A673 (cell line): ENCODE measurements around the gene DPP10. TPM values are rescaled to one million over a fixed set of nuclear protein-coding genes. Genes with fewer than 3 reads are reported as not detected.
"Not testable (repeated sequence)": the region's sequence is repeated elsewhere in the genome, so short reads cannot be mapped to it uniquely, and the experiment has no call there.

ENCODE experiments used
- BruUV-seq: library from RNA; stranded (reverse); fragments of 400-500 nt; replicated peaks from 2 replicates; lab custom pipeline; 2021; lab: Mats Ljungman, UMichigan
- CTCF ChIA-PET: fragments of 300-600 bp; sonication (Branson Sonifier 250); formaldehyde crosslinking; loops from one replicate; lab custom pipeline; 2022; ENCODE audit warnings: antibody characterized with exemption; lab: Charles Lee
- POLR2A ChIA-PET: fragments of 300-600 bp; sonication (Branson Sonifier 250); formaldehyde crosslinking; loops from one replicate; lab custom pipeline; 2022; ENCODE audit warnings: antibody characterized with exemption; ENCODE audit not compliant: low non-redundant PET; lab: Charles Lee
- DNase-seq: peaks from one replicate; pipeline ENCODE4 v3.0.0-alpha.2; 2015; ENCODE audit warnings: low spot score
- H3K27ac ChIP-seq: fragments of 200-600 bp; sonication (generic); 2 replicates; pipeline ENCODE4 v1.5.1; 2016; ENCODE audit warnings: mixed run types, low read depth, mild to moderate bottlenecking, mixed read lengths, antibody characterized with exemption, low read length; ENCODE audit not compliant: poor library complexity, severe bottlenecking
- H3K27me3 ChIP-seq: fragments of 200-600 bp; sonication (generic); replicated peaks from 2 replicates; pipeline ENCODE4 v1.6.1; 2017; ENCODE audit warnings: mixed run types, low read depth, mild to moderate bottlenecking, mixed read lengths, antibody characterized with exemption, low read length; ENCODE audit not compliant: insufficient read depth, poor library complexity
- H3K36me3 ChIP-seq: fragments of 200-600 bp; sonication (generic); 2 replicates; pipeline ENCODE4 v1.6.1; 2016; ENCODE audit warnings: mixed run types, mild to moderate bottlenecking, mixed read lengths, antibody characterized with exemption, low read length; ENCODE audit not compliant: insufficient read depth, poor library complexity, severe bottlenecking
- H3K4me1 ChIP-seq: fragments of 200-600 bp; sonication (generic); 2 replicates; pipeline ENCODE4 v1.6.1; 2017; ENCODE audit warnings: mixed run types, mild to moderate bottlenecking, mixed read lengths, antibody characterized with exemption, low read length; ENCODE audit not compliant: insufficient read depth, poor library complexity, severe bottlenecking
- H3K4me3 ChIP-seq: fragments of 200-600 bp; sonication (generic); 2 replicates; pipeline ENCODE4 v1.5.1; 2016; ENCODE audit warnings: low read depth, mixed run types, mild to moderate bottlenecking, mixed read lengths, low read length; ENCODE audit not compliant: poor library complexity, severe bottlenecking
- H3K9me3 ChIP-seq: fragments of 200-600 bp; sonication (generic); 2 replicates; pipeline ENCODE4 v1.6.1; 2016; ENCODE audit warnings: mixed run types, low read depth, mild to moderate bottlenecking, mixed read lengths, antibody characterized with exemption, low read length; ENCODE audit not compliant: poor library complexity, severe bottlenecking
- EZH2 ChIP-seq: fragments of 200-600 bp; sonication (generic); IDR thresholded peaks from 2 replicates; pipeline ENCODE4 v1.6.1; 2017; ENCODE audit warnings: borderline replicate concordance, low read depth, mild to moderate bottlenecking, mixed read lengths, antibody characterized with exemption, low read length; ENCODE audit not compliant: poor library complexity, severe bottlenecking
- intact Hi-C: fragments of 100-400 bp; cut with micrococcal nuclease; formaldehyde crosslinking; loops from one replicate; pipeline ENCODE4 v1.10.0; 2022; ENCODE audit not compliant: unreplicated experiment
- total RNA-seq: library from RNA; stranded (reverse); gene quantifications from 2 replicates; pipeline ENCODE4 v1.2.3, GENCODE V29; 2021
- TF ChIP-seq, protein P1 (sequence below): fragments of 300-800, 200-600 bp; sonication (generic); conservative IDR thresholded peaks from 2 replicates; pipeline ENCODE4 v1.5.1; 2017; ENCODE audit warnings: low read depth, mild to moderate bottlenecking, antibody characterized with exemption, low read length, moderate library complexity, mixed read lengths

Gene DPP10
- total RNA-seq, 1 experiment from 2014 or later, result not detected

DNA sequence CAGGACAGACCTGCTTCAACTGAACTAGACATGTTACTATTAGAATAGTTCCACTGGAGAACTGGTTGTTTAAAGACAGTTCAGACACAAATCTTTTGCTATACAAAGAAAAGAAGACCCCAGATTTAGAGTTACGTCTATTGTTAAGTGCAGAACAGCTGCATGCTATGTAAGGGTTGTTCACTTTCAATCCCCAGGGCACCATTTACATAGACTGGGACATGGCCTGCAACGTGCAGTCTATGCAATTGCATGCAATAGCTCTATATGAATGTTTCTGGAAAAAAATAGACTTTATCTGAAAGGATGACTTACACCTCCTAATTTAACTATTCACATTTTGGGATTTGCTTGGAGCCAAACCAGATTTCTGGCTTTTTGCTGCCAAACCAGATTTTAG lies 36.1 kb upstream of the DPP10 start:
- BruUV-seq, result no TSS peak

DNA sequence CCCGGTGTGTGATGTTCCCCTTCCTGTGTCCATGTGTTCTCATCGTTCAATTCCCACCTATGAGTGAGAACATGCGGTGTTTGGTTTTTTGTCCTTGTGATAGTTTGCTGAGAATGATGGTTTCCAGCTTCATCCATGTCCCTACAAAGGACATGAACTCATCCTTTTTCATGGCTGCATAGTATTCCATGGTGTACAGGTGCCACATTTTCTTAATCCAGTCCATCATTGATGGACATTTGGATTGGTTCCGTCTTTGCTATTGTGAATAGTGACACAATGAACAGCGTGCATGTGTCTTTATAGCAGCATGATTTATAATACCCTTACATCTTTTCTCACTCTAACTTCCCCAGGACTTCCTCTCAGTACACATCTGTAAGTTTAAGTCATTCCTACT lies 35.1 kb upstream of the DPP10 start:
- H3K9me3 ChIP-seq, H3K36me3 ChIP-seq, H3K27me3 ChIP-seq, H3K27ac ChIP-seq, BruUV-seq, POLR2A ChIA-PET, intact Hi-C loops, CTCF ChIA-PET, H3K4me1 ChIP-seq, H3K4me3 ChIP-seq, DNase-seq: not testable (repeated sequence)

More for the DNA sequence above, 36.1 kb upstream of the DPP10 start:
- no peak for TF ChIP-seq EZH2
- TF ChIP-seq, protein P1, sequence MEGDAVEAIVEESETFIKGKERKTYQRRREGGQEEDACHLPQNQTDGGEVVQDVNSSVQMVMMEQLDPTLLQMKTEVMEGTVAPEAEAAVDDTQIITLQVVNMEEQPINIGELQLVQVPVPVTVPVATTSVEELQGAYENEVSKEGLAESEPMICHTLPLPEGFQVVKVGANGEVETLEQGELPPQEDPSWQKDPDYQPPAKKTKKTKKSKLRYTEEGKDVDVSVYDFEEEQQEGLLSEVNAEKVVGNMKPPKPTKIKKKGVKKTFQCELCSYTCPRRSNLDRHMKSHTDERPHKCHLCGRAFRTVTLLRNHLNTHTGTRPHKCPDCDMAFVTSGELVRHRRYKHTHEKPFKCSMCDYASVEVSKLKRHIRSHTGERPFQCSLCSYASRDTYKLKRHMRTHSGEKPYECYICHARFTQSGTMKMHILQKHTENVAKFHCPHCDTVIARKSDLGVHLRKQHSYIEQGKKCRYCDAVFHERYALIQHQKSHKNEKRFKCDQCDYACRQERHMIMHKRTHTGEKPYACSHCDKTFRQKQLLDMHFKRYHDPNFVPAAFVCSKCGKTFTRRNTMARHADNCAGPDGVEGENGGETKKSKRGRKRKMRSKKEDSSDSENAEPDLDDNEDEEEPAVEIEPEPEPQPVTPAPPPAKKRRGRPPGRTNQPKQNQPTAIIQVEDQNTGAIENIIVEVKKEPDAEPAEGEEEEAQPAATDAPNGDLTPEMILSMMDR, result no peak
- no peak overlapping the region for H3K27ac ChIP-seq
- H3K9me3 ChIP-seq, result no peaks in the 10 kb centered on the region
- no peak overlapping the region for H3K4me3 ChIP-seq
- intact Hi-C loops, result no loop called here
- DNase-seq, result no peak
- ChIA-PET CTCF (no interaction called here), POLR2A (no interaction called here)
- no peaks in the 10 kb centered on the region for H3K4me1 ChIP-seq
- H3K36me3 ChIP-seq, result no peaks in the 10 kb centered on the region
- no peaks in the 10 kb centered on the region for H3K27me3 ChIP-seq

DNA sequence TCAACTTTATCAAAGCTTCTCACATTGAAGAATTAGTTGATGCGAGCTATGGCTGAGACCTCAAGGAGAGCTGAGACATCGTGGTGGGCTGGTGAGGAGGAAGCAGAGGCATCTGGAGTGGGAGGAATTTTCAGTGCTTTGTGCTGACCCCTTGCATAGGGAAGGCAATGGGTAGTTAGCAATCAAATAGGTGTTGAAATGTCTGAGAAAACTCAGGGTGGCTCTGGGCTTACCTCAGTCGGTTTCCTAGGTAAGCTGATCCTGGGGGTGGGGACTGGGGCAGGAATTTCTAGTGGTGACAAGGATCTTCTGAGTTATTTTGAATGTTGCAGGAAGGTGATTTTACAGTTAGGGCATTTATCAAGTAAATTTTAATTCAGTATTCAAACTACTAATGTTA lies 20.7 kb upstream of the DPP10 start:
- DNase-seq, result no peak
- H3K36me3 ChIP-seq, result no peaks in the 10 kb centered on the region
- H3K27ac ChIP-seq, result no peak overlapping the region
- ChIA-PET POLR2A (no interaction called here), CTCF (no interaction called here)
- H3K4me3 ChIP-seq, result no peak overlapping the region
- intact Hi-C loops, result no loop called here
- H3K9me3 ChIP-seq, result no peaks in the 10 kb centered on the region
- no TSS peak for BruUV-seq
- H3K4me1 ChIP-seq, result no peaks in the 10 kb centered on the region
- TF ChIP-seq, protein P1, result no peak
- TF ChIP-seq EZH2, result no peak
- H3K27me3 ChIP-seq, result no peaks in the 10 kb centered on the region

DNA sequence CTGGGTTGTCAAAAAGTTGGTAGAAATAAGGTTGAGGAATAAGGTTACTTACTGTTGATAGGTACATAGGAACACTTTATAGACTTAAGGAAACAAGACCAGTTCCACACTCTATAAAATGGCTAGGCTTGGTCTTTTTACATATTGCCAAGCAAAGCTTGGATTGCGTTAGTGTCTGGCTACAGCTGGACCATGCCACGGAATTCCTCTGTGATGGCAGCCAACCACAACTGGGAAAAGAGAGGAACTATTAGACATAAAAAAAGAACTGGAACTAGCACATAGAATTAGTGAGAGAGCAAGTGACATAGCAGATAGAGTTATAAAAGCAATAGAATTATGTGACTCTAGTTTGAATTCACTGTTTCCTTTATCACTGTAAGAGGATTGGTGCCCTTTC lies 17.7 kb upstream of the DPP10 start:
- CTCF ChIA-PET, result no interaction called here
- Histone ChIP-seq H3K36me3 (no peaks in the 10 kb centered on the region), H3K27ac (no peak overlapping the region), H3K9me3 (no peaks in the 10 kb centered on the region), H3K4me3 (no peak overlapping the region), H3K4me1 (no peaks in the 10 kb centered on the region), H3K27me3 (no peaks in the 10 kb centered on the region)
- TF ChIP-seq, protein P1, result no peak
- TF ChIP-seq EZH2, result no peak
- no peak for DNase-seq
- intact Hi-C loops, result no loop called here
- POLR2A ChIA-PET, result no interaction called here
- BruUV-seq, result no TSS peak
